GM23338 (cell line): ENCODE data around the gene IGF2. TPM values are rescaled to one million over a fixed set of nuclear protein-coding genes. Genes with fewer than 3 reads are reported as not detected.

Source experiments
- ATAC-seq: fragments of 200-7000 bp; cut with Tn5 transposase; 3 replicates; pipeline ENCODE4 v1.9.1; 2020
- DNase-seq: peaks from one replicate; pipeline ENCODE4 v3.0.0-alpha.2; 2015; ENCODE audit warnings: low spot score
- H2AFZ ChIP-seq: fragments of 200-600 bp; sonication (generic); 2 replicates; pipeline ENCODE4 v1.8.0; 2016; ENCODE audit warnings: antibody characterized with exemption, mild to moderate bottlenecking, moderate library complexity
- H3F3A ChIP-seq: fragments of 200-600 bp; sonication (generic); replicated peaks from 2 replicates; pipeline ENCODE4 v1.8.0; 2017; ENCODE audit warnings: antibody characterized with exemption, mixed run types, low read depth
- H3K27ac ChIP-seq: fragments of 200-600 bp; sonication (generic); 2 replicates; pipeline ENCODE4 v1.6.1; 2016; ENCODE audit warnings: low read depth
- H3K27me3 ChIP-seq: fragments of 200-600 bp; sonication (generic); 2 replicates; pipeline ENCODE4 v1.8.0; 2016; ENCODE audit warnings: mild to moderate bottlenecking, mixed run types, moderate library complexity; ENCODE audit not compliant: insufficient read depth
- H3K36me3 ChIP-seq: fragments of 200-600 bp; sonication (generic); 2 replicates; pipeline ENCODE4 v1.8.0; 2016; ENCODE audit warnings: mild to moderate bottlenecking; ENCODE audit not compliant: insufficient read depth
- H3K4me1 ChIP-seq: fragments of 200-600 bp; sonication (generic); 2 replicates; pipeline ENCODE4 v1.8.0; 2016; ENCODE audit warnings: mild to moderate bottlenecking, moderate library complexity; ENCODE audit not compliant: insufficient read depth
- H3K4me2 ChIP-seq: fragments of 200-600 bp; sonication (generic); 2 replicates; pipeline ENCODE4 v1.7.1; 2017; ENCODE audit warnings: mixed run types
- H3K4me3 ChIP-seq: fragments of 200-600 bp; sonication (generic); 2 replicates; pipeline ENCODE4 v1.6.1; 2016; ENCODE audit warnings: mixed run types
- H3K79me2 ChIP-seq: fragments of 200-600 bp; sonication (generic); replicated peaks from 2 replicates; pipeline ENCODE4 v1.8.0; 2017; ENCODE audit warnings: mild to moderate bottlenecking; ENCODE audit not compliant: insufficient read depth
- H3K9me2 ChIP-seq: fragments of 200-600 bp; sonication (generic); 2 replicates; pipeline ENCODE4 v1.8.0; 2017; ENCODE audit not compliant: insufficient read depth
- H4K20me1 ChIP-seq: fragments of 200-600 bp; sonication (generic); replicated peaks from 2 replicates; pipeline ENCODE4 v1.8.0; 2017; ENCODE audit warnings: mild to moderate bottlenecking; ENCODE audit not compliant: insufficient read depth
- H3K27ac Mint-ChIP-seq: 2 replicates; pipeline ENCODE4 v1.8.0; 2020; ENCODE audit warnings: inconsistent platforms, mild to moderate bottlenecking, moderate library complexity, mixed read lengths
- H3K27me3 Mint-ChIP-seq: 3 replicates; pipeline ENCODE4 v1.8.0; 2022; ENCODE audit warnings: low read depth, mild to moderate bottlenecking, moderate library complexity, mixed read lengths, inconsistent platforms; ENCODE audit not compliant: insufficient read depth, poor library complexity
- H3K36me3 Mint-ChIP-seq: 3 replicates; pipeline ENCODE4 v1.8.0; 2021; ENCODE audit warnings: low read depth, mild to moderate bottlenecking, inconsistent platforms, moderate library complexity, mixed read lengths
- H3K4me1 Mint-ChIP-seq: 3 replicates; pipeline ENCODE4 v1.8.0; 2020; ENCODE audit warnings: mild to moderate bottlenecking, inconsistent platforms, mixed read lengths
- H3K4me3 Mint-ChIP-seq: 3 replicates; pipeline ENCODE4 v1.8.0; 2021; ENCODE audit warnings: moderate library complexity, mild to moderate bottlenecking, inconsistent platforms, mixed read lengths
- H3K9me3 Mint-ChIP-seq: 3 replicates; pipeline ENCODE4 v1.8.0; 2020; ENCODE audit warnings: moderate library complexity, mild to moderate bottlenecking, inconsistent platforms, mixed read lengths
- CREB1 ChIP-seq: fragments of 250-450 bp; sonication (Bioruptor Pico); IDR thresholded peaks from 2 replicates; pipeline ENCODE4 v1.5.0; 2020; ENCODE audit warnings: low read depth, mild to moderate bottlenecking, moderate library complexity
- CTCF ChIP-seq, 2 experiments: fragments of 200-600 bp in 1 of 2; sonication (generic) in 1 of 2; conservative IDR thresholded peaks; 2 replicates each; pipeline versions ENCODE4 v1.5.1 to v1.6.1; 2016 to 2017; ENCODE audit warnings: antibody characterized with exemption in 2 of 2, low read depth in 2 of 2, mild to moderate bottlenecking in 2 of 2, moderate library complexity in 1 of 2
- ETS1 ChIP-seq: IDR thresholded peaks from 2 replicates; pipeline ENCODE4 v1.6.1; 2016; ENCODE audit warnings: antibody characterized with exemption
- EZH2 ChIP-seq: fragments of 200-600 bp; sonication (generic); IDR thresholded peaks from one replicate; pipeline ENCODE4 v1.8.0; 2017; ENCODE audit warnings: antibody characterized with exemption, mild to moderate bottlenecking, low read depth; ENCODE audit not compliant: unreplicated experiment
- POLR2AphosphoS5 ChIP-seq: IDR thresholded peaks from 2 replicates; pipeline ENCODE4 v1.6.1; 2016; ENCODE audit warnings: antibody characterized with exemption, low read depth
- STAT1 ChIP-seq: IDR thresholded peaks from one replicate; pipeline ENCODE4 v1.6.1; 2016; ENCODE audit warnings: antibody characterized with exemption; ENCODE audit not compliant: unreplicated experiment
- ZNF114 ChIP-seq: fragments of 250-450 bp; sonication (Bioruptor Pico); IDR thresholded peaks from 2 replicates; pipeline ENCODE4 v1.5.0; 2020; ENCODE audit warnings: mild to moderate bottlenecking, moderate library complexity
- ZNF331 ChIP-seq: fragments of 250-450 bp; sonication (Bioruptor Pico); IDR thresholded peaks from 2 replicates; pipeline ENCODE4 v1.5.0; 2020; ENCODE audit warnings: low read depth, mild to moderate bottlenecking, moderate library complexity
- ZNF462 ChIP-seq: fragments of 250-450 bp; sonication (Bioruptor Pico); IDR thresholded peaks from 2 replicates; pipeline ENCODE4 v1.5.0; 2020; ENCODE audit warnings: mild to moderate bottlenecking, moderate library complexity
- polyA plus RNA-seq: library from polyadenylated mRNA; unstranded; fragments of >200 nt; fragmentation: Nextera tagmentation; extraction: Ambion mirVana; gene quantifications from 2 replicates; pipeline ENCODE4 v1.2.1, GENCODE V29; 2016
- total RNA-seq: library from RNA; depleted of rRNA; stranded (reverse); fragments of >200 nt; shearing (Covaris generic); gene quantifications from 2 replicates; pipeline ENCODE4 v1.2.3, GENCODE V29; 2014

The IGF2 gene
- total and polyA plus RNA-seq, 2 experiments from 2014 or later, result 1.4 to 4.0 TPM

DNA sequence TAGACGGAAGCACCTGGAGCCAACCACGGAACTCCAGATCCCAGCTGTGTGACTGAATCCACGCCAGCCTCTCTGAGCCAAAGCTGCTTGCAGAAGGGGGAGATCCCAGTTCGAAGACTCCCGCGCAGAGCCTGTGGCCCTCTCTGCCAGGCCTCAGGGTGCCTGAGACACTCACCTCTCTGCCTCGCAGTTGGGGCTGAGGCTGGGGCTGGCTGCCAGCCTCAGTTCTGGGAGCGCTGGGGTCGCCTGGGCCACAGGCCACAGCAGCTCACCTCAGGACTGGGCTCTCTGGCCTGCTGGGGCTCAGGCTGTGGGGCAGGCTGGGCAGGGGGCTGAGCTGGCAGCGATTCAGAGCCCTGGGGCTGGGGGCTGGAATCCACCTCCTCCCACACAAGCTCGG lies 8.2 kb upstream of the IGF2 start:
- peaks cover 69% of the 10 kb centered on the region for H3K27me3 Mint-ChIP-seq
- peaks cover 66% of the 10 kb centered on the region for H3K27me3 ChIP-seq

DNA sequence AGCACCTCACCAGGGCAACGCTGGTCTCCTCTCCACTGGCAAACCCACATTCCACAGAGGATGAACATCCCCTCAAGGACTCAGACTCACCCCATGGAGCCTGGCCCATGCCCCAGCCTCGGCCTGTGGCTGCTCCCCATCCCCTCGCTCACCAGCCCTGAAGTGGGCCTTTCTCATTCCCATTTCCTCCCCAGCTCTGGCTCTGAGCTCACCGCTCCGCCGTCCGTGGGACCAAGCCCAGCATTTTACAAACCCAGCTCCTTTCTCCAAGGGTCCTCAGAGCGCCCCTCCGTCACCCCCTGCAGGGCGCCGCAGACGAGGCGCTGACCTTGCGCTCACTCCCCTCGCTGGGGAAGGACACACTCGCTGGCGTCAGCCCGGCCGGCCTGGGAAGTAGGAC lies 6.9 kb upstream of the IGF2 start:
- Histone ChIP-seq H2AFZ (no peak overlapping the region), H3K4me1 (peaks cover 10% of the 10 kb centered on the region; the same call in 1 of the 2 replicates), H3K36me3 (no peaks in the 10 kb centered on the region), H3K27me3 (peaks cover 79% of the 10 kb centered on the region), H3F3A (no peaks in the 10 kb centered on the region; the same call in 1 of the 2 replicates), H4K20me1 (peaks cover 15% of the 10 kb centered on the region), H3K4me2 (peak overlapping the region; percentile 55; the same call in 1 of the 2 replicates), H3K9me2 (no peaks in the 10 kb centered on the region), H3K27ac (no peak overlapping the region), H3K79me2 (no peaks in the 10 kb centered on the region), H3K4me3 (peak overlapping the region; percentile 30; the same call in 1 of the 2 replicates)
- Mint-ChIP-seq H3K27me3 (peaks cover 79% of the 10 kb centered on the region), H3K4me3 (peak overlapping the region; percentile 39; the same call in 2 of the 3 replicates), H3K27ac (no peak overlapping the region), H3K9me3 (peaks cover 6% of the 10 kb centered on the region; the same call in 1 of the 3 replicates), H3K36me3 (no peaks in the 10 kb centered on the region), H3K4me1 (peaks cover 15% of the 10 kb centered on the region; the same call in 2 of the 3 replicates)
- DNase-seq (no peak), ATAC-seq (peak; percentile 5; the same call in 2 of the 3 replicates)
- TF ChIP-seq ETS1, result no peak
- TF ChIP-seq CTCF (conservative IDR thresholded peaks at IDR 0.05; ENCODE audit: low read depth in 2 of 2), result 0 out of 4 replicates have a peak, but pooled peaks of 1 of the 2 experiments have one; percentile 4
- TF ChIP-seq ZNF462 (CRISPR knock-in tag), result no peak
- no peak for TF ChIP-seq EZH2
- TF ChIP-seq ZNF114, result no peak
- TF ChIP-seq POLR2AphosphoS5, result no peak
- no peak for TF ChIP-seq ZNF331 (CRISPR knock-in tag)
- no peak for TF ChIP-seq STAT1

More for the DNA sequence above, 8.2 kb upstream of the IGF2 start:
- Mint-ChIP-seq H3K4me1 (peaks cover 15% of the 10 kb centered on the region; the same call in 2 of the 3 replicates), H3K9me3 (no peaks in the 10 kb centered on the region), H3K4me3 (no peak overlapping the region), H3K36me3 (no peaks in the 10 kb centered on the region), H3K27ac (no peak overlapping the region)
- Histone ChIP-seq H3K27ac (no peak overlapping the region), H3K4me1 (peaks cover under 1% of the 10 kb centered on the region; the same call in 1 of the 2 replicates), H3K4me2 (no peak overlapping the region), H3K79me2 (no peaks in the 10 kb centered on the region), H2AFZ (no peak overlapping the region), H3K36me3 (no peaks in the 10 kb centered on the region), H3K4me3 (no peak overlapping the region), H3K9me2 (no peaks in the 10 kb centered on the region), H3F3A (no peaks in the 10 kb centered on the region; the same call in 1 of the 2 replicates), H4K20me1 (0 out of 2 replicates have a peak, but pooled peaks cover 2% of the 10 kb centered on the region)
- TF ChIP-seq ZNF114, result no peak
- no peak for TF ChIP-seq CREB1 (CRISPR knock-in tag)
- no peak for DNase-seq
- no peak for ATAC-seq
